OCI-LY3 (cell line): ENCODE measurements around the gene NXF1.

Experiments used
- CTCF ChIP-seq: fragments of 200-600, 300-600 bp; sonication (generic); IDR thresholded peaks from 2 replicates; pipeline ENCODE4 v1.5.1; 2014; ENCODE audit warnings: antibody characterized with exemption, low read length, low read depth
- EZH2phosphoT487 ChIP-seq: fragments of 200-600 bp; shearing (Covaris generic); IDR thresholded peaks from 2 replicates; pipeline ENCODE4 v1.6.1; 2018; ENCODE audit warnings: antibody characterized with exemption, mixed run types, low read depth

GRCh38 chr11:62757846-62758788 is 47.1 kb downstream of the NXF1 start:
- TF ChIP-seq CTCF, result no peak
- no peak for TF ChIP-seq EZH2phosphoT487
